ENCODE measurements around the gene ROR2.

DNA sequence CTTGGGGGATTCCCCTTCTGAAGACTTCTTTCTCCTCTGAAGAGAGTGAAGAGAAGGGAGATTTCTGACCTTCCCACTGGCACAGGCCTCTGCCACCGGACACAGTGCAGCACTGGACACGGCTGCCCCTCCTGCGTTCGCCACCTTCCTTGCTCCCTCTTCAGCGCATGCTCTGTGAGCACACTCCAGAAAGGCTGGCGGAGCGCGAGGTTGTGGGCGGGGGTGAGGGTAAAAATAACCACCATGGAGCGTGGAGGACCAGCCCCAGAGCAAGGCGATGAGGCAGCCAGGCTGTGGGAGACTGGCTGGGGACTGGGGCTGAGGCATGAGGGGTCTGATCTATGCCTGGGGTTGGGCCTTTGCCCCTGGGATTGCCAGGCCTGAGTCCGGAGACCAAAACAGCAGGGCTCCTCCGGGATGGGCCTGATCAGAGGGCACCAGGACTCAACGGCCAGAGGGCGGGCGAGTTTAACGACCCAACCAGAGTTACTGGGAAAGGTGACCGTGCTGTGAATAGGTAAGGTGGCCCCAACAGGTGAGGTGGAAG is 97.2 kb downstream of the ROR2 start:
- TF ChIP-seq CTCF (IDR thresholded peaks at IDR 0.05) (no peak), POLR2A (IDR thresholded peaks at IDR 0.05) (no peak)

Data from Peyer's patch (tissue), 4 donors.